Cerebellar cortex (tissue), 1 donor: ENCODE measurements around the gene NLGN4X.

ENCODE experiments used
- DNase-seq: peaks from one replicate; pipeline ENCODE4 v3.0.0-alpha.2; 2015; ENCODE audit warnings: low spot score

The NLGN4X gene

DNA sequence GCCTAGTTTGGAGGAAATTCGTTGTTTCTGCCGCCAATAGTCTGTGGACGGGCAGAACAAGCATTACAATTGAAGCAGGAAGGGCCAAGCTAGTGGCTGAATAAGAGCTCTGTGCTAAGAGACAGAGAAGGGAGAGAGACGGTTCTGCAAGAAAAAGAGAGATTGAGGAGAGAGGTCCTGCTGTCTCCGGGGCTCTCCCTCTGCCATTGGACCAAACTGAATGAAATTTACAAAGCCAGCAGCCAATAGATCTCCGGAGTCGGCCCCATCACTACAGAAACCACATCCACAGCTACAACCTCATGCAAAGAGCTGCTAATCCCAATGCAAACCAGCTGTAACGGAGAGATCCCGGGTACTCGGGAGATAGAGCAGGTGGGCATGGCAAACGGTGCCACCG lies at the start of gene NLGN4X:
Gene NLGN4X (minus strand): TSS at position 148 of the 400 bp plus-strand sequence. CDS start 77,401 bp downstream, outside the sequence.
- peak; percentile 85 for DNase-seq

GRCh38 chrX:6266041-6266440 lies 37.4 kb upstream of the NLGN4X start:
- no peak for DNase-seq

GRCh38 chrX:6262959-6263358 lies 34.3 kb upstream of the NLGN4X start:
- DNase-seq = no peak

DNA sequence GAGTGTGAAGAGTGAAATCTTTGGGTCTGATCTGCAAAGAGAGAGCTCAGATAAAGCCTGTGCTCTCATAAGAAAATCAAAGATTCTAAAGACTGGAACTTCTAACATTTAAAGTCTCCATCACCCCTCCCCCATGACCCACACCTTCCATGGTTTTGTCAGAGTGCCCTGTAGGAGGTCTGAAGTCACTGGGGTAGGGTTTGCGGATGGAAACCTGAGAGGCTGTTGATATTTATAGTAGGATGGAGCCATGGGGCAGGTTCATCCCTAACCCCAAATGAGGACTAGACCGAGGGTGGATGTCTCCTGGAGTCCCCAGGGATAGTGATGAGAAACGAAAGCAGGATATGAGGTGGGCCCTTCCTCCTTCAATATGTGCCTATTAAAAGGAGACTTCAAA lies 28.4 kb upstream of the NLGN4X start:
- no peak for DNase-seq

DNA sequence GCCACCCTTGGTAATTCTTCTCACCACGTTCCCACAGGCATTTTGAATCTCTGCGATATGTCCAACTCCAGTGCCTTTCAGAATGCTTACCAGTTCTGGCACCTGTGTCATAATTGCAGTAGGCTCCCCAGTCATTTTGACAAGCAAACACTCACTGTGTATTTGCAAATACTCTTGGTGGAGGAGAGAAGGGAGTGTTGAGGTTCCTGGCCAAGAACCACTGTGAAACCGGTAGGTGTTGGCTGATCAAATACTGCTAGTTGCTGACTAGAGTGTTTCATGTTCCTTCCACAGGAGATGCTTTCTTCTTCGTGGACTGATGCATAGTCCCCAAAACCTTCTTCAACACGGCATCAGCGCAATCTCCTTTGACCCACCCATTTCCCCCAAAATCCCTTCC lies 16.0 kb upstream of the NLGN4X start:
- DNase-seq = no peak

DNA sequence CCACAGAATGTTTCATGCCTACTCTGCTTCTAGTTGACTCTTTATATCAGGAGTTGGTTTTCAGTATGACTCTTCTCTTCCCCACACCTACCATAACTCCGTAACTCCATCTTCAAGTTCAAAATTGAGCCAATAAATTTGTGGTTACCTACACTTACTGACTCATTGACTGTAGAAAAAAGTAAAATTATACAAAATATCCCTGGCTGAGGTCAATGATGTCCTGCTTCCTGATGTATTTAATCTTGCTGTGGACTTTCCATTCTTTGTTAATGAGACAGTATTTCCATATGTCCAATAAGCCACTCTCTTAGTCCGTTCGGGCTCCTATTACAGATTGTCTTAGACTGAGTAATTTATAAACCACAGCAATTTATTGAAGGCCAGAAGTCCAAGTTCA lies 9.9 kb upstream of the NLGN4X start:
- no peak for DNase-seq

DNA sequence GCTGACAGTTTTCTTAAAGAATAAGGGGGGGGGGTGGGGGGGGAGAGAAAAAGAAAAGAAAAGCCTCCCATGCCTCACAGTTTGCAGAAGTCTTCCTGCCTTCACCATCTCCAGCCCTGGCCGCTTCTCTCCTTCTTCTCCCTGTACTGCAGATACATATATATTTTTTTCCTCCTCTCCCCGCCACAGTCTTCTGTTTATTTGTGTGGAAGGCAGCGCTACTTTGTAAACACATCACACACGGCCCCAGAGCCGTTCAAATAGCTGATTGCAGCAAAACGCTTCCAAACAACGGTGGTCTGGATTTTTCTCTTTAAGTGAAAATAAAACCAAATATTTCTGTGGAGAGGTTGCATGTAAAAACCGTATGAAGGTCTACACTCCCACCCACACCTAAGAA lies 732 bp downstream of the NLGN4X start:
- DNase-seq = no peak

DNA sequence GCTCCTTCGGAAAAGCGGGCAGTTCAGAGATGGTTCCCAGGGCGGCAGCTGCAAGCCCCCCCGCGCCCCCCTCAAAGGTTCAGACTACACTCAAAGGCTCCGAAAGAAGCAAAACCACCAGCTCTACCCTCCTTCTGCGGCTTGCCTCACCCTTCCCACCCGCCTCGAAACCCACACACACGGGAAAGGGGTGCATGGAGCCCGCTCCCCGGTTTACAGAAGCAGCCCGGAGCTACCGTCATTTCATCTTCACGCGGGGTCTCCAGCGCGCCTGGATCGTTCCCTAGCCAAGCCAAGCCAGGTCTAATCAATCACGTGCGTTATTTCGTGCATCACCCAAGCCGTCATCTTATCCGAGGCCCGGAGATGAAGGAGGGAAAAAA lies 1.2 kb downstream of the NLGN4X start:
- no peak for DNase-seq

DNA sequence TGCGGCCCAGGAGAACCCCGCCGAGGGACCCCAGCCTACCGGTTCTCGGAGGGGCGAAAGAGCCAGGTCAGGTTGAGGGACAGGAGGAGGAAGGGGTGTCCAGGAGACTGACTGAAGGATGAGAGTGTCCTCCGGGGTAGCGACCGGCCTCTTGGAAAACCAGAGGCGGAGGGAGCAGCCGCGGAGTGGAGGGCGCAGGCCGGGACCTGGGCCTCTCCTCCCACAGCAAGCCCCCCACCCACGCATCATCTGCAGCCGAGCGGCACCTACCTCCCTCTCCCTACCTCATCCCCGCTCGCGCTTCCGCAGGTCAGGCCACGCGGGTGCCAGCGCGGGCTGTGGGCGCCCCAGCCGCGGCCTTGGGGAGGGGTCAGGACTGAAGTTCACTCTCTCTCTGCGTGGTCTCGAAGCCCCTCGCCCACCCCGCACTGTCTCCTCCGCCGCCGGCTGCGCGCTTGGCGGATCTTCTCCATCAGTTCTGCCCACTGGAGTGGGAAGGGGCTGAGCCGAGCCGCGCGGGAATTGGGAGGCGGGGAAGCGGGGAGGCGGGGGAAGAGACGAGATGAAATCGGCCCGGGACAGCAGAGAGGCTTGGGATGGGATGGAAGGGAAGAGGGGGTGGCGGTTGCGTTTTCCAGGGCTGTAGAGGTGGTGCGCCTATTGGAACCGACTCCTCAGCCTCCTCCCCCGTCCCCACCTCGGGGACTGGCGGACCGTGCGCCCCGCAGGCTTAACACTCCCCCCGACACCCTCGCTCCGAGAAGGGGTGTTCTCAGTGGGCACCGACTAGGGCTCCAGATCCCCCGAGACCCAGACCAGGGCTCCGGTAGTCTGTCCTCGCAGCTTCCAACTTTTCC lies 1.8 kb downstream of the NLGN4X start:
- no peak for DNase-seq

- peak; percentile 49 for DNase-seq
These were observed 2.6 kb downstream of the NLGN4X start for GRCh38 chrX:6225911-6226595.

GRCh38 chrX:6225288-6225910 lies 3.3 kb downstream of the NLGN4X start:
- DNase-seq = peak; percentile 42

DNA sequence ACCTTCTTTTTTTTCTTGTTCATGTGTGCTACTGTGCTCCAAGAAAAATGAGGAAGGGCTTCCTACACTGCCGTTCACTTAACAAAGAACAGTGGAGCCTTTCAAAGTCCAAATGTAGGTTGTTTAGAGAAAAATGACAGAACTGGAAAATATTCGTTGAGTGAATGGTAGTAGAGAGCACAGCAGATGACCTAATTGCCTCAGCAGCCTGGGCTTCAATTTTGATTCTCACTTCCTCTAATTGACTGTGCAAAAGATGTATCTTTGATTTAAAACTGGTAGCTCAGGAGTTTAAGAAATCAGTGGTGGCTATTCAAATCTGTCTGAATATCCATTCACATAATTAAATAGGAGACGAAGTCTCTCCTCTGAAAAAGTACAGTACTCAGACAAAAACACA lies 5.2 kb downstream of the NLGN4X start:
- no peak for DNase-seq

DNA sequence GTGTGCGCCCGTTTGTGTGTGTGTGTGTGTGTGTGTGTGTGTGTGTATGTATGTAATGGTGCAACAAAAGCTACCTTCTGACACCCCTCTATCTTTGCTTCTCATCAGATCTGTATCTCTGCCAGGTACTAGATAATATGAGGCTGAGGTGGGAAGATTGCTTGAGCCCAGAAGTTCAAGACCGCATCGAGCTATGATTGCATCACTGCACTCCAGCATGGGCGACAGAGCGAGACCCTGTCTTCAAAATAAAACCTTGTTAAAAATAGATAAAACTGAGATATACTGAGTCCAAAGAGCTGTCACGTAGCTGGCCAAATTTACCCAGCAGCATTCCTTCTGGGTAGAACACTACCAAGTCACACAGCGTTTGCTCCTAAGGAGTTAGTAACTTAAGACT lies 18.4 kb downstream of the NLGN4X start:
- DNase-seq = no peak

GRCh38 chrX:6203462-6204215 lies 25.0 kb downstream of the NLGN4X start:
- no peak for DNase-seq

DNA sequence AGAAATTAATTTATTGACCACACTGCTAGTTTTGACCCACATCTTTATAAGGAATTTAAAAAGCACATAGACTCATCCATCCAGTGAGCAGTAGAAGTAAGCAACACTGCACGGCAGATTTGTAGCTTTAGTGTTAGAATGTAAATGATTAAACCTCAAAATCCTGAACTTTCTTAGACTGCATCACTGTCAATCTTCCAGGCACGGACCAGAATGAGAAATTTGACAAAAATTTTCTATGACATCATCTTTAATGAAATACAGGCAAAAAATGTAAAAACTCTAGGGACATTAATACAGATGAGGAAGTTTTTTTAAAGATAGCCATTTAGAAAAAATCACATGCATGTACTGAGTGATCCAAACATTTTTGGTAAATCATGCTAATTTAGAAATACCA lies 29.2 kb downstream of the NLGN4X start:
- no peak for DNase-seq

GRCh38 chrX:6187256-6187655 lies 41.4 kb downstream of the NLGN4X start:
- no peak for DNase-seq

DNA sequence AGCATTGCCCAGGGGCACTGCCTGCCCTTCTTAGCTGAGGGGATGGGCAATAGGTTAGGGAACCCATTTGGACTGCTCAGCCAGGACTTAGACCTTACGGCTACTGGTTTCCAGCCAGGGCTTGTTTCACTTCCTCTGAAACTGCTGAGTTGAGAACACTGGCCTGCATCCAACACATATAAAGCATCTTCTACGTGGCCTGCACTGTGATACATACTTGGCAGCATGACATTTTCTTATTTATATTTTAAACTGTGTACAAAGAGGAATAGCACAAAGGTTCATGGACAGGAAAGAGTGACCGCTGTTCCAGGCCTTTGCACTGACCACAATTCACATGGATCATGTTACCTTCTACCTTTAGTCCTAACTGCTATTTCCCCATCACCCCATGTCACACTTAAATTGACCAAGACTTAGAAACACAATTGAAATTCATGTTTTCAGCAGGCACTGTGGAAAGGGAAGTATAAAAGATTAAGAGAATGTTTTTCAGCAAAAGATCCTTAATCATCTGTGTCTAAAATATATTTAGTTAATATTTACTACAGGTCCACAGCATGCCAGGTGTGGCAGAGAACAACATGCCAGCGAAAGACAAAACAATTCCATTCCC lies 43.7 kb downstream of the NLGN4X start:
- DNase-seq = peak; percentile 14

DNA sequence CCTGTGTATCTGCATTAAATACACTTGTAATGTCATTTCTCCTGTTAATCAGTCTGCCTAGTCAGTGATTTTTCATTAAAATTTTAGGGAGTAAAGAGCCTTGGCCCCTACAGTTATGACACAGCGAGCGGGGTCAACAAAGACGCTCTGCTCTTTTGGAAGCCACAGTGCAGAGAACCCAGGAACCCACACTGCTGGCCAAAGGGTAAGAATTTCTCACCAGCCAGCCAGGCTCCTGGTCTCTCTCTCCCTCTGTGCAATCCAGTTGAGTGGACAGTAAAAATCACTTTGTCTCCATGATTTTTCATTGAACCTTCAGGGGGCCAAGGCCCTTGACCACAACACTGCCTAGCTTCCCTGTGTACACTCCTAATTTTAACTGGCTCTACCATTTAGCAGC lies 52.8 kb downstream of the NLGN4X start:
- no peak for DNase-seq

- no peak for DNase-seq
These were observed 58.2 kb downstream of the NLGN4X start for GRCh38 chrX:6170424-6170823.

DNA sequence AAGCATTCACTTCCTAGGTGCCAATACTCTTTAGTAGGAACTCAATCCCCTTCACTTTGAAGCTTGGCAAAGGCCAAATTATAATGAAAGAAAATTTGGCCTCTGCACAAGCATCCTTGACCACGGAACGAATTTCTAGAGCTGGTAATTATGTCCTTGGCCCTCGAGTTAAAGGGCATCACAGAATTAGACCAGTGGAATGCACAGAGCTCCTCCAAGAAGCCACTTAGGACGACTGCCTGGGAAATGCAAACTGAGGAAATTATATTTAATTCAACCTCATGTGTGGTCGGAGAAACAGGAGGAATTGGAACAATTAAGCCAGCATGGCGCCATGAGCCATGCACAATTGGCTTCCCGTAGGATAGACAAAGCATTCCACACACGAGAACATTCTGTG lies 59.3 kb downstream of the NLGN4X start:
- DNase-seq = no peak

GRCh38 chrX:6163721-6164120 lies 64.9 kb downstream of the NLGN4X start:
- DNase-seq = no peak

DNA sequence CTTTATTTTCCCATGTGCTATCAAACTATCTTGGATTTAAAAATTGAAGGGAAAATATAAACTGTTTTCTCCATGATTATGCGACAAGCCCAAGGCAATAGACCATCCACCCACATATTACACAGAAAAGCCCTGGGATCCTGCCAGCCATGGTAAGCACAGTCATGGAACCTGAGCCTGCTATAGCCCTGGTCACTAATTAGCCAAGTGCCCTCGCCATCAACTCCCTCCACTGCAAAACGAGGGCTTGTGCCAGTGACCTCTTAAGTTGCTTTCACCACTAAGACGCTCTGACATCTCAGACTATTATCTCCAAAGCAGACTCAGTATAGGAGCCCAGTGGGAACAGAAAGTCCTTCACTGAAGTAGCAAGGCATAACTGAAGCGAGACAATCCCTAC lies 69.2 kb downstream of the NLGN4X start:
- peak; percentile 3 for DNase-seq
